AG04450 (cell line): Measurements from ENCODE around the gene GALNT2. TPM values are rescaled to one million over a fixed set of nuclear protein-coding genes. Genes with fewer than 3 reads are reported as not detected.

Experiments used
- CTCF ChIA-PET: fragments of 300-600, 350-600 bp; formaldehyde crosslinking; extraction: SDS; loops from one replicate; lab custom pipeline; 2022; ENCODE audit warnings: antibody characterized with exemption, inconsistent platforms; lab: Charles Lee
- POLR2A ChIA-PET: fragments of 350-600 bp; formaldehyde crosslinking; extraction: SDS; loops from one replicate; lab custom pipeline; 2021; ENCODE audit warnings: antibody characterized with exemption, inconsistent platforms; lab: Yijun Ruan, JAX
- DNase-seq: peaks from one replicate; pipeline ENCODE4 v3.0.0-alpha.2; 2011; ENCODE audit warnings: low read depth, low spot score
- H3K27ac ChIP-seq: one replicate; pipeline ENCODE4 v1.5.1; 2012; ENCODE audit warnings: low read depth, low read length, control low read depth
- H3K27me3 ChIP-seq: one replicate; pipeline ENCODE4 v1.6.0; 2012; ENCODE audit warnings: low read length; ENCODE audit not compliant: control insufficient read depth, insufficient read depth
- H3K4me3 ChIP-seq: 2 replicates; pipeline ENCODE4 v1.5.1; 2011; ENCODE audit warnings: mild to moderate bottlenecking, low read depth, low read length, control low read depth
- H3K9me3 ChIP-seq: 2 replicates; pipeline ENCODE4 v1.5.1; 2012; ENCODE audit warnings: low read length; ENCODE audit not compliant: control insufficient read depth, insufficient read depth
- CTCF ChIP-seq: IDR thresholded peaks from 2 replicates; pipeline ENCODE4 v1.5.1; 2011; ENCODE audit warnings: low read depth, low read length, control low read depth, inconsistent platforms
- polyA plus RNA-seq: library from polyadenylated mRNA; depleted of rRNA; stranded (reverse); fragments of >200 nt; gene quantifications from 2 replicates; pipeline ENCODE4 v1.2.3, GENCODE V29; 2011

Gene GALNT2
- polyA plus RNA-seq, 1 experiment = 121 TPM

- POLR2A ChIA-PET = no interaction called here
- DNase-seq = no peak
Measured at GRCh38 chr1:230284891-230285290, 217.9 kb downstream of the GALNT2 start.

GRCh38 chr1:230285351-230285750 lies 218.3 kb downstream of the GALNT2 start:
- H3K27me3 ChIP-seq = no peaks in the 10 kb centered on the region
- H3K27ac ChIP-seq = no peak overlapping the region
- DNase-seq = no peak
- TF ChIP-seq CTCF = no peak
- no peaks in the 10 kb centered on the region; the same call in 1 of the 2 replicates for H3K9me3 ChIP-seq
- POLR2A ChIA-PET = no interaction called here
- H3K4me3 ChIP-seq = no peak overlapping the region
- CTCF ChIA-PET = no interaction called here

More at GRCh38 chr1:230284891-230285290, 217.9 kb downstream of the GALNT2 start:
- Histone ChIP-seq H3K27ac (no peak overlapping the region), H3K4me3 (no peak overlapping the region), H3K27me3 (no peaks in the 10 kb centered on the region), H3K9me3 (no peaks in the 10 kb centered on the region; the same call in 1 of the 2 replicates)
- CTCF ChIA-PET = no interaction called here
- TF ChIP-seq CTCF = no peak

GRCh38 chr1:230286166-230286889 lies 219.3 kb downstream of the GALNT2 start:
- ChIA-PET POLR2A (no interaction called here), CTCF (interaction anchor here (0.5 kb wide), 1 partner anchor 355 kb away, joined by 5 read pairs; no protein-coding TSS in a partner anchor)
- H3K27ac ChIP-seq = no peak overlapping the region
- no peaks in the 10 kb centered on the region for H3K27me3 ChIP-seq
- no peaks in the 10 kb centered on the region; the same call in 1 of the 2 replicates for H3K9me3 ChIP-seq
- H3K4me3 ChIP-seq = no peak overlapping the region
- no peak for DNase-seq
- TF ChIP-seq CTCF = no peak

- ChIA-PET POLR2A (no interaction called here), CTCF (no interaction called here)
- no peak for TF ChIP-seq CTCF
- Histone ChIP-seq H3K27ac (no peak overlapping the region), H3K4me3 (no peak overlapping the region), H3K9me3 (no peaks in the 10 kb centered on the region; the same call in 1 of the 2 replicates), H3K27me3 (no peaks in the 10 kb centered on the region)
- DNase-seq = no peak
Measured at GRCh38 chr1:230286890-230287269, 219.8 kb downstream of the GALNT2 start.

- Histone ChIP-seq H3K27ac (no peak overlapping the region), H3K9me3 (no peaks in the 10 kb centered on the region; the same call in 1 of the 2 replicates), H3K27me3 (no peaks in the 10 kb centered on the region), H3K4me3 (no peak overlapping the region)
- no peak for TF ChIP-seq CTCF
- POLR2A ChIA-PET = no interaction called here
- no peak for DNase-seq
- CTCF ChIA-PET = interaction anchor here (0.5 to 0.6 kb wide), 2 partner anchors 23 to 781 kb away, joined by 3 to 5 read pairs; no protein-coding TSS in a partner anchor
Measured at GRCh38 chr1:230287674-230288315, 220.8 kb downstream of the GALNT2 start.
